ENCODE measurements around the gene LRFN3.

DNA sequence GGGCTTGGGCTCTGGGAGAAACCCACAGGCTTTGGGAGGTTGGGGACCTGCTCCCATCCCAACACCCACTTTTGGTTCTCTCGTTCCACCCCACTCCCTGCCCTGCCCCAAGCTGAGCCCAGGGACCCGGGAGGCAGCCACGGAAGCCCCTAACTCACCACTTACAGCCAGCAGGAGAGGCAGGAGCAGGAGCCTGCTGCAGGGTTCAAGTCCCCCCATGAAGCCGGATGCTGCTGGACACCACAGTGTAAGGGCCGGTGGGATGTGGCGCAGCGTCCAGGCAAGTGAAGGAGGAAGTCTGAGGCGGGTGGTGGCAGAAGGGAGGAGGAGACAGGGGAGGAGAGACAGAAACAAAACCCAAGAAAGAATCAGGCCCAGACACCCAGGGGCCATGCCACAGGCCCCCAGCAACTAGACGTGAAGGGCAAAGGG is 28.1 kb upstream of the LRFN3 start, which contains the start of gene TYROBP:
- TF ChIP-seq, protein P1, sequence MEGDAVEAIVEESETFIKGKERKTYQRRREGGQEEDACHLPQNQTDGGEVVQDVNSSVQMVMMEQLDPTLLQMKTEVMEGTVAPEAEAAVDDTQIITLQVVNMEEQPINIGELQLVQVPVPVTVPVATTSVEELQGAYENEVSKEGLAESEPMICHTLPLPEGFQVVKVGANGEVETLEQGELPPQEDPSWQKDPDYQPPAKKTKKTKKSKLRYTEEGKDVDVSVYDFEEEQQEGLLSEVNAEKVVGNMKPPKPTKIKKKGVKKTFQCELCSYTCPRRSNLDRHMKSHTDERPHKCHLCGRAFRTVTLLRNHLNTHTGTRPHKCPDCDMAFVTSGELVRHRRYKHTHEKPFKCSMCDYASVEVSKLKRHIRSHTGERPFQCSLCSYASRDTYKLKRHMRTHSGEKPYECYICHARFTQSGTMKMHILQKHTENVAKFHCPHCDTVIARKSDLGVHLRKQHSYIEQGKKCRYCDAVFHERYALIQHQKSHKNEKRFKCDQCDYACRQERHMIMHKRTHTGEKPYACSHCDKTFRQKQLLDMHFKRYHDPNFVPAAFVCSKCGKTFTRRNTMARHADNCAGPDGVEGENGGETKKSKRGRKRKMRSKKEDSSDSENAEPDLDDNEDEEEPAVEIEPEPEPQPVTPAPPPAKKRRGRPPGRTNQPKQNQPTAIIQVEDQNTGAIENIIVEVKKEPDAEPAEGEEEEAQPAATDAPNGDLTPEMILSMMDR (IDR thresholded peaks at IDR 0.05), result no peak
- no peak for TF ChIP-seq POLR2A (IDR thresholded peaks at IDR 0.05)
